GM18873 (cell line): ENCODE data around the gene C17orf114.

Source experiments
- ATAC-seq: cut with Tn5 transposase; IDR thresholded peaks from one replicate; pipeline ENCODE4 v1.9.1; 2021; ENCODE audit warnings: mild to moderate bottlenecking, moderate library complexity, moderate number of reproducible peaks; ENCODE audit not compliant: unreplicated experiment, low FRiP score

Gene C17orf114

GRCh38 chr17:4827399-4827798 is 25.3 kb upstream of the C17orf114 start:
- ATAC-seq: no peak

DNA sequence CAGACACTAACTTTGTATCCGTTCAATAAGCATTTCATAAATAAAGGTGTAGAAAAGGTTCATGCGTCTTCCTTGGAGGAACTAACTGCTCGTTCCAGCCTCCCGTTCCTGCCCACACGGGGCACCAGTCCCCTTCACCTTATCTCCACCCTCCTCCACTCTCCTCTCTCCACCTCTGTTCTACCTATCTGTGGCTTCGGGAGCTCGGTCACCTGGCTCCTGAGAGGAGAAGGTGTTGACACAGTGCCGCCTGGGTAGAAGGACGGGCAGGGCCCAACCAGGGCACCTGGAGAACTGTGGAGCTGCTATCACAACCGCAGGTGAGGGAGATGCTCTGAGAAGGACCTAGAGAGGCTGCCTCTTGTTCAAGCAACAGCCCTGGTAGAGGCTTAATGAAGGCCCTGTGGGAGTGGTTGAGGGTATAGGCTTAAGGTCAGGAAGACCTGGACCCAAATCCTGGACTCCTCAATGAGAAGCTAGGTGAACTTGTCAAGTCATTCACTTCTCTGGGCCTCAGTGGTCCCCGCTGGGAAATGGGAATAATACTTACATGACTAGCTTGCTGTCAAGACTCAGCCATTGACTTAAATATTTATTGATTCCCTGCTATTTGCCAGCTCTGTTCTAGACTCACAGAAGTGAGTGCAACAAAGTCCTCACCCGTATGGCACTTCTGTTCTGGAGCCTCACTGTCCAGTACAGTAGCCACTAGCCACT is 21.4 kb upstream of the C17orf114 start:
- ATAC-seq: no peak

- ATAC-seq: no peak
Measured at GRCh38 chr17:4822835-4823234, 20.7 kb upstream of the C17orf114 start.

- no peak for ATAC-seq
Measured at GRCh38 chr17:4818276-4818675, 16.1 kb upstream of the C17orf114 start.

DNA sequence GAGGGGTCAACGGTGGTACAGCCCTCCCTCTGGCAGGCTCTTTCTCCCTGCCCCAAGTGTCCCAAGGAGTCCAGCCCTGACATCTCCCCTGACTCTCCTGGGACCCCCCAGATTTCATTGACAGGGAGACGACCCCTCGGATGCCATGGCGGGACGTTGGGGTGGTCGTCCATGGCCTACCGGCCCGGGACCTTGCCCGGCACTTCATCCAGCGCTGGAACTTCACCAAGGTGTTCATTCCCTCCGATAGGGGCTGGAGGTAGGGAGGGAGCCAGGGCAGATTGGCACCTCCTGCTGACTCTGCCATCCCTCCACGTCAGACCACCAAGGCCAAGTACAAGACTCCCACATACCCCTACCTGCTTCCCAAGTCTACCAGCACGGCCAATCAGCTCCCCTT is 14.7 kb upstream of the C17orf114 start:
- ATAC-seq: no peak

- no peak for ATAC-seq
Measured at GRCh38 chr17:4815043-4815675, 13.0 kb upstream of the C17orf114 start.

DNA sequence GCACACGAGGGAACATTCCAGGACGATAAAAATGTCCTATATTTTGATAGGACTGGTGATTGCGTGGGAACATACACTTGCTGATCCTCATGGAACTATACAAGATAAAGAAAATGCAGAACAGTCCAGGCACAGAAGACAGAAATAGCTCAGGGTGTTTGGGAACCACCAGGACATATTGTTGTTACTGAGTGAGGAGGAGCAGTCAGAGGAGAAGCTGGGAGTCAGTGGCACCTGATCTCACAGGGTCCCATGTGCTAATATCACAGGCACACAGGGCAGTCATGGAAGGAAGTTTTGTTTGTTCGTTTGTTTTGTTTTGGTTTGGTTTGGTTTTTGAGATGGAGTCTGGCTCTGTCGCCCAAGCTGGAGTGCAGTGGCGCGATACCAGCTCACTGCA is 10.6 kb upstream of the C17orf114 start:
- no peak for ATAC-seq

GRCh38 chr17:4811471-4811870 is 9.3 kb upstream of the C17orf114 start:
- ATAC-seq: no peak

DNA sequence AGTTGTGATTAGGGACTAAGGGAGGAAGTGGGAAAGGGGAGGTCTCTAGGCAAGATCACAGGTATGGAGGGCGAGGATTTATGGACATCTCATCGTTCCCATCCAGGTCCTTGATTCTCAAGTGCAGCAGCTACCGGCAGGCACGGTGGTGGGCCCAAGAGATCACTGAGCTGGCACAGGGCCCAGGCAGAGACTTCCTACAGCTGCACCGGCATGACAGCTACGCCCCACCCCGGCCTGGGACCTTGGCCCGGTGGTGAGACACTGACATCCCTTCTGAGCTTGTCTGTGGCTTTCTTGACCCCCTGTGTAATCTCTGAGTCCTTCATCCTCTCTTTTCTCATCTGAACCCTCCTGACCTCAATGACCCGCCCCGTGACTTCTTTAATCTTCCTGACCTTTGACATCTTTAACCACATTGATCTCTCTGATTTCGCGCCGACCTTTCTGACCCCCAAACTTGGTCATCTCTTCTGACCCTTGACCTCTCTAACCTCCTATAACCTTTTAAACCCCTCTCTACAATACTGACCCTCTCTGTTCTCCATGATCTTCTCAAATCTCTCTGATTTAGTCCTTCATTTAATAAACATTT is 8.7 kb upstream of the C17orf114 start:
- no peak for ATAC-seq

GRCh38 chr17:4808378-4808767 is 6.2 kb upstream of the C17orf114 start:
- ATAC-seq: no peak

GRCh38 chr17:4807605-4808377 is 5.7 kb upstream of the C17orf114 start:
- no peak for ATAC-seq

DNA sequence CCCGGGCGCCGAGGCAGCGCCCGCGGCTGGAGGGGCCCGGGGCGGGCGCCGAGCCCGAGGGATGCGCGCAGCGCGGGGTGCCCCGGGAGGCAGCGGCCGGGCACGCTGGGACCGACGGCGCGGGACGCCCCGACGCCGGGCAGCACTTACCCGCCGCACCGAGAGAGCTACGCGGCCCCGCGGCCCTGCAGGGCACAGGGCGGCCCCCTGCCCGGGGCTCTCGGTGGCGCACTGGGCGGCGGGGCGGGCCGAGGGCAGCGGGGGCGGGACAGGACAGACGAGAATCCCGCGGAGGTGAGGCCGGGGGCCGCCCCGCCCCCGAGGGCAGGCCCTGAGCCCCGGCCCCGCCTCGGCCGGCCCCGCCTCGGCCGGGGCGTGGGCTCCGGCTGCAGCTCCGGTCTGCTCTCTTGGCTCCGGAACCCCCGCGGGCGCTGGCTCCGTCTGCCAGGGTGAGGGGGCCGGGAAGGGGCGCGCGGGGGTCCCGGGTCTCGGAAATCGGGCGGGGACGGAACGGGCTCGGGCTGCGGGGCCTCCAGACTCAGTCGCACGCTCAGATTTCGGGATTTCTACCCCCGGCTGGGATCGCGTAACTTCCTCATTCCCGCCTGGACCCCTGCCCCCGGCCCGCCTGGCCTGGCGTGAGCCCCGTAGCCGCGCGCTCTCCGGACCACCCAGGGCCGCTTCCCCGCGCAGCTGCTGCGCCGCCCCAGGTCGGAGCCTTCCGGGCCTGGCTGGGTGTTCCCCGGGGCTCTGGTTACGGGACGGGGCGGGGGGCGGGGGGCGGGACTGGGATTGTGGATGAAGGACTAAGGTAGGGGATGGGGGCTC is 4.9 kb upstream of the C17orf114 start, which contains the start of gene PLD2:
Gene PLD2, plus strand, starts transcription at position 376 of the 828 bp plus-strand sequence. CDS start 621 bp downstream, outside the sequence.
- ATAC-seq: no peak

GRCh38 chr17:4806456-4806776 is 4.3 kb upstream of the C17orf114 start:
- ATAC-seq: no peak

- ATAC-seq: no peak
Measured at GRCh38 chr17:4800462-4801196, 1.5 kb downstream of the C17orf114 start.

GRCh38 chr17:4796552-4796920 is 5.6 kb downstream of the C17orf114 start:
- ATAC-seq: no peak

- ATAC-seq: no peak
Measured at GRCh38 chr17:4795168-4795567, 7.0 kb downstream of the C17orf114 start.

DNA sequence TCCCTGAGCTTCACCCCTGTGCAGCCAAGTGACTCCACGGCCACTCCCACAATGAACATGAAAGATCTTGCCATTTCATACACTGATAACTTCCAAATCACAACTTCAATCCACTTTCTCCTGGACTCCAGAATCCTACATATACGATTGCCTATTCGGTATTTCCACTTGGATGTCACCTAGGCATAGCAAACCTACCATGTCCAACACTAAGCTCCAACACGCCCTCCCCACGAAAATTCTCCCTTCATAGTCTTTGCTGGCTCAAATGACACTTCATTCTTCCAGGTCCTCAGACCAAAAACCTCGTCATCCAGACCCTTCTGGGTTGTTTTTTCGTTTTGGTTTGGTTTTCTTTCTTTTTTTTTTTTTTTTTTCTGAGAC is 11.4 kb downstream of the C17orf114 start:
- ATAC-seq: no peak

DNA sequence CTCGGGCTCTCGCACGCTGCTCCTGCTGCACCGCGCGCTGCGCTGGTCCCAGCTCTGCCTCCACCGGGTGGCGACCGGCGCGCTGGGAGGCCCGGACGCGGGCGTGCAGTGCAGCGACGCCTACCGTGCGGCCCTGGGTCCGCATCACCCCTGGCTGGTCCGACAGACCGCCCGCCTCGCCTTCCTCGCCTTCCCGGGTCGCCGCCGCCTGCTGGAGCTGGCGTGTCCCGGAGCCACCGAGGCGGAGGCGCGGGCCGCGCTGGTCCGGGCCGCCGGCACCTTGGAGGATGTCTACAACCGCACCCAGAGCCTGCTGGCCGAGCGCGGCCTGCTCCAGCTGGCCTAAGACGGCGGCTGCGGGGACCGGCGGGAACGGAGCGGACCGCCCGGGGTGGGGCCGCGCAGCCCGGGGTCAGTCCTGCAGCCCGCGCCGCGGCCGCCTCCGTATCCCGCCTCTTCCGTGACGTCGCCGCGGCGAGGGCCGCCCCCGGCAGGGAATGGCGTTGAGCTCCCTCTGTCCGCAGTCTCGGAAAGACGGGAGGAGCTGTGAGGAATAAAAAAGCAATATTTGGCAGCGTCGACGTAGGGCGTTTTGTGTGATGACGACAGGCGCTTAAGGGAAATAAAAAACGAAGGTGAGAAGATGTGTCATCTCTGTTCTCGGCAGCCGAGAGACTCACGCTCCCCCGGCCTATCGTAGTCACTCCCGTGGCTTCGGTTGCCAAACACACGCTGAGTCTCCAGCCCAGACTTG is 12.0 kb downstream of the C17orf114 start:
- peak; percentile 64 for ATAC-seq

GRCh38 chr17:4789701-4789950 is 12.5 kb downstream of the C17orf114 start:
- no peak for ATAC-seq
